ENCODE results near the gene WWOX. TPM values are rescaled to one million over a fixed set of nuclear protein-coding genes. Genes with fewer than 3 reads are reported as not detected.
A peak's percentile ranks its signal among the peaks of the same experiment; 100 is the strongest.

WWOX gene
- total and polyA plus RNA-seq, 2 of the 13 experiments (the other 11 are each of a cell fraction or from before 2014, with no cell fraction given), result 9.1 to 37.4 TPM

- DNase-seq (ENCODE audit: low spot score) (no peak), FAIRE-seq (no peak), ATAC-seq (no peak)
- in situ Hi-C loops (cut with HindIII; ENCODE audit: extremely low pct_ligation_motif_present, low pct_unique_long_range_greater_than_20kb), result no loop called here
- no peak overlapping the region for H3K27ac ChIP-seq (ENCODE audit: extremely low read length, insufficient read depth, low read length)
- no peak overlapping the region for H3K4me3 ChIP-seq (replicated peaks in 1 of 3; ENCODE audit: insufficient read depth in 1 of 3, low read depth in 2 of 3, low read length in 3 of 3)
- no peaks in the 10 kb centered on the region for H3K36me3 ChIP-seq (replicated peaks in 1 of 2; ENCODE audit: control insufficient read depth in 1 of 2, insufficient read depth in 2 of 2, low read length in 2 of 2)
- no TSS peak for BruUV-seq (replicated peaks)
- no peaks in the 10 kb centered on the region for H3K79me2 ChIP-seq (ENCODE audit: insufficient read depth, low read length)
- no peaks in the 10 kb centered on the region for H4K20me1 ChIP-seq (ENCODE audit: insufficient read depth, low read length)
- POLR2A ChIA-PET, result no interaction called here
- 41% methylated on average over 4 of the region's 4 CpGs for WGBS (ENCODE audit: low lambda C conversion rate)
- TF ChIP-seq KAT2B (IDR thresholded peaks at IDR 0.05; ENCODE audit: borderline replicate concordance, low read depth, low read length) (no peak), E2F5 (CRISPR knock-in tag; conservative IDR thresholded peaks at IDR 0.05) (no peak)
- TF ChIP-seq, protein P1, sequence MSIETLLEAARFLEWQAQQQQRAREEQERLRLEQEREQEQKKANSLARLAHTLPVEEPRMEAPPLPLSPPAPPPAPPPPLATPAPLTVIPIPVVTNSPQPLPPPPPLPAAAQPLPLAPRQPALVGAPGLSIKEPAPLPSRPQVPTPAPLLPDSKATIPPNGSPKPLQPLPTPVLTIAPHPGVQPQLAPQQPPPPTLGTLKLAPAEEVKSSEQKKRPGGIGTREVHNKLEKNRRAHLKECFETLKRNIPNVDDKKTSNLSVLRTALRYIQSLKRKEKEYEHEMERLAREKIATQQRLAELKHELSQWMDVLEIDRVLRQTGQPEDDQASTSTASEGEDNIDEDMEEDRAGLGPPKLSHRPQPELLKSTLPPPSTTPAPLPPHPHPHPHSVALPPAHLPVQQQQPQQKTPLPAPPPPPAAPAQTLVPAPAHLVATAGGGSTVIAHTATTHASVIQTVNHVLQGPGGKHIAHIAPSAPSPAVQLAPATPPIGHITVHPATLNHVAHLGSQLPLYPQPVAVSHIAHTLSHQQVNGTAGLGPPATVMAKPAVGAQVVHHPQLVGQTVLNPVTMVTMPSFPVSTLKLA (IDR thresholded peaks at IDR 0.05), result peak; percentile 15; the same call in 1 of the 2 replicates
- no peaks in the 10 kb centered on the region for H3K4me1 ChIP-seq (ENCODE audit: insufficient read depth, low read length)
- H2AFZ ChIP-seq (ENCODE audit: low read length), result no peak overlapping the region
- no peaks in the 10 kb centered on the region for H3K27me3 ChIP-seq (ENCODE audit: control insufficient read depth in 1 of 2, insufficient read depth in 2 of 2, low read length in 2 of 2)
- no peak overlapping the region for H3K9ac ChIP-seq (ENCODE audit: insufficient read depth, low read depth, low read length)
- H3K9me3 ChIP-seq (ENCODE audit: low read length), result no peaks in the 10 kb centered on the region
- CTCF ChIA-PET (ENCODE audit: low intra/inter-chr PET ratio, low total read pairs), result no interaction called here
- no peak overlapping the region for H3K4me2 ChIP-seq (ENCODE audit: low read depth, low read length)
- intact Hi-C loops (cut with micrococcal nuclease; ENCODE audit: unreplicated experiment), result no loop called here
These were observed 832.2 kb downstream of the WWOX start for GRCh38 chr16:78931678-78932077.

DNA sequence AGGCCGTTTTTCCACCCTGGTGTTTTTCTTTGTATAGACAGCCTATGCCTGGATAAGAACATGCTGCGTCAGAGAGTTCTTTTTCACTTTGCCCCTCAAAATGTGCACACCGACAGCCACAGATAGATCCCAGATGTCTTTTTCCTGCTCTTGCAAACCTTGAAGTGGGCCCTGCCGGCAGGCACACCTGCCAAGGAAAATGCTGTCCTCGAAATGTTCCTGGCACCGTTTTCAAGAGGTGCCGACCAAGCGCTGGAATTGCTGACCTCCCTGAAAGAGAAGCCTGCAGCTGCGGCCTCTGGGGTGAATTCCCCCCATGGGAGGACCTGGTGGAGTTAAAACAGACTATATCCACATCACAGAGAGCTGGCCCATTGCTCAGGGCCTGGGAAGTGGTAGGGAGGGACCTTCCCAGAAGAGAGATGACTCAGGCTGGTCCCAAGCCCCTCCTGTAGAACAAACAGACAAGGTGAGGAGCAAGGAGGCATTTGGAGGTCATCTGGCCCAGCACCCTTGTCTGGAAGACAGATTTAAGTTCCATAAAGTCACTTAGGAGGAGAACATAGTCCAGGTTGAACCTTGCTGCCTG, 833.0 kb downstream of the WWOX start:
- TF ChIP-seq ZNF235 (CRISPR knock-in tag; IDR thresholded peaks at IDR 0.05; ENCODE audit: borderline replicate concordance), result no peak
- Histone ChIP-seq H3K36me3 (replicated peaks in 1 of 2; ENCODE audit: control insufficient read depth in 1 of 2, insufficient read depth in 2 of 2, low read length in 2 of 2) (no peaks in the 10 kb centered on the region), H3K4me1 (ENCODE audit: insufficient read depth, low read length) (no peaks in the 10 kb centered on the region), H3K27me3 (ENCODE audit: control insufficient read depth in 1 of 2, insufficient read depth in 2 of 2, low read length in 2 of 2) (no peaks in the 10 kb centered on the region), H3K4me2 (ENCODE audit: low read depth, low read length) (no peak overlapping the region), H3K79me2 (ENCODE audit: insufficient read depth, low read length) (no peaks in the 10 kb centered on the region), H4K20me1 (ENCODE audit: insufficient read depth, low read length) (no peaks in the 10 kb centered on the region), H3K4me3 (replicated peaks in 1 of 3; ENCODE audit: insufficient read depth in 1 of 3, low read depth in 2 of 3, low read length in 3 of 3) (no peak overlapping the region), H2AFZ (ENCODE audit: low read length) (no peak overlapping the region), H3K9ac (ENCODE audit: insufficient read depth, low read depth, low read length) (no peak overlapping the region), H3K9me3 (ENCODE audit: low read length) (no peaks in the 10 kb centered on the region), H3K27ac (ENCODE audit: extremely low read length, insufficient read depth, low read length) (no peak overlapping the region)
- ATAC-seq (no peak; the same call in 2 of the 3 replicates), DNase-seq (ENCODE audit: low spot score) (no peak), FAIRE-seq (no peak)
- POLR2A ChIA-PET, result no interaction called here
- BruUV-seq (replicated peaks), result no TSS peak
- in situ Hi-C loops (cut with HindIII; ENCODE audit: extremely low pct_ligation_motif_present, low pct_unique_long_range_greater_than_20kb), result no loop called here
- WGBS (ENCODE audit: low lambda C conversion rate), result 46% methylated on average over 9 of the region's 9 CpGs
- CTCF ChIA-PET (ENCODE audit: low intra/inter-chr PET ratio, low total read pairs), result no interaction called here
- intact Hi-C loops (cut with micrococcal nuclease; ENCODE audit: unreplicated experiment), result no loop called here
